EH (cell line): ENCODE data around the gene TNPO3.
A peak's percentile ranks its signal among the peaks of the same experiment; 100 is the strongest.

Experiments used
- DNase-seq: peaks from one replicate; pipeline ENCODE4 v3.0.0-alpha.2; 2015; ENCODE audit warnings: low read depth

Gene TNPO3

DNA sequence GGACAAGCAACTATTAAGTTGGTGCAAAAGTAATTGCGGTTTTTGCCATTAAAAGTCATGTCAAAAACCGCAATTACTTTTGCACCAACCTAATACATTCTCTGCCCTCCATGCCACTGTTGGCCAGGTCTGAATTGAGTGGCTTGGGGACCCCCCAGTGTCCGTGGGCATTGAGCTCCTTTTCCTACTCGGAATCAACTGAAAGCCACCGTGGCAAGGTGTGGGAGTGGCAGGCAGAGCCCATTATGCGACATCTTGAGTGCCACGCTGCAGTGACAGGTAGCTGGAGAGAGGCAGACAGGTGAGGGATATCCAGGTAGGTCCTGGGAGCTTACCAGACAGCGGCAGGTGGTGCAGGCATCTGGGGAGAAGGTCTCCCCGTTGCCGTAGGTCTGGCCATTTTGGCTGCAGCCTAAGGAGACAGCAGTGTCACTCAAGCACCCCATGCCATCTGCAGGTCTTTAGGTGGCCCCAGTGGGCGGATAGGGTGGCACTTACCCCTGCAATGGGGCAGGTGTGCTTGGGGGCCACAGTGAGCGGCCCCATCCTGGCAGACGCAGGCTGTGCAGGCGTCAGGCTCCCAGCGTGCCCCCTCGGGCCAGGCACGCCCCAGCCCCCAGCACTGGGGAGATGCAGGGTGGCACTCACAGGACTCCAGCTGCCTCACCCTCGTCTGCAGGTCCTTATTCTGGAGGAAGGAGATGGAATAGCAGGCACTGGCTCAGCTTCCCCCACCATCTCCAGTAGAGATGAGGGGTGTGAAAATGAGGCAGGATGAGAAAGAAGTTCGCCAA lies 147.9 kb downstream of the TNPO3 start:
- no peak for DNase-seq

DNA sequence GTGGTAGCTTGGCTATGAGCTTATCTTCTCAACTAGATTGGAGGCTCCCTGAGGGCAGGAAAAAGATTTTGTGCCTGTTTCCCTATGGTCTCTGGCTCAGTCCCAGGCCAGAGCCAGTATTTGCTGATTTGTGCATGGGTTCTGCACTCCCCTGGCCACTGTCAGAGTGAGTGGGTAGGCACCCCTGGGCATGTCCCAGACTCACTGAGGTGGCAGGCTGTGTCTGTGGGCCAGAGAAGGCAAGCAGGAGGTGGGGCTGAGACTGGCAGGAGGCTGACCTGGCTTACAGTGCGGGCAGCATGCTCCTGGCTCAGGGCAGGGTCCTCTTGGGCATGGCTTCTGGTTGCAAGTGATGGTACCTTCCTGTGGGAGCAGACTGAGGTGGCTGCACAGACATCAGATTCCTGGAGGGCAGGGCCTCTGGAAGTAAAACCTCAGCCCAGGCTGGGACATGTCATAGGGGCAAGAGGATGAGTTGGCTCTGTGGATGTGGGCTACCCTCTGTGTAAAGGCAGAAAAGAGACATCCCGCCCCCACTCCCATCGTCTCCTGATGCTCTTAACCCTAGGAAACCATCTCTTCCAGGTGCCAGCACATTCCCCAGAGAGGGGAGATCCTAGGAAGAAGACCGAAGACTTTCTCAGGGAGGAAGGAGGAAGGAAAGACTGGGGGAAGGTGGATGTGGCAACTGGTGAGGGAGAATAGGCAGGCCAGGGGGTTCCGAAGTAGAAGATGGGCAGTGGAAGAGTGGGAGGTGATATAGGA lies 148.7 kb downstream of the TNPO3 start:
- DNase-seq = no peak

DNA sequence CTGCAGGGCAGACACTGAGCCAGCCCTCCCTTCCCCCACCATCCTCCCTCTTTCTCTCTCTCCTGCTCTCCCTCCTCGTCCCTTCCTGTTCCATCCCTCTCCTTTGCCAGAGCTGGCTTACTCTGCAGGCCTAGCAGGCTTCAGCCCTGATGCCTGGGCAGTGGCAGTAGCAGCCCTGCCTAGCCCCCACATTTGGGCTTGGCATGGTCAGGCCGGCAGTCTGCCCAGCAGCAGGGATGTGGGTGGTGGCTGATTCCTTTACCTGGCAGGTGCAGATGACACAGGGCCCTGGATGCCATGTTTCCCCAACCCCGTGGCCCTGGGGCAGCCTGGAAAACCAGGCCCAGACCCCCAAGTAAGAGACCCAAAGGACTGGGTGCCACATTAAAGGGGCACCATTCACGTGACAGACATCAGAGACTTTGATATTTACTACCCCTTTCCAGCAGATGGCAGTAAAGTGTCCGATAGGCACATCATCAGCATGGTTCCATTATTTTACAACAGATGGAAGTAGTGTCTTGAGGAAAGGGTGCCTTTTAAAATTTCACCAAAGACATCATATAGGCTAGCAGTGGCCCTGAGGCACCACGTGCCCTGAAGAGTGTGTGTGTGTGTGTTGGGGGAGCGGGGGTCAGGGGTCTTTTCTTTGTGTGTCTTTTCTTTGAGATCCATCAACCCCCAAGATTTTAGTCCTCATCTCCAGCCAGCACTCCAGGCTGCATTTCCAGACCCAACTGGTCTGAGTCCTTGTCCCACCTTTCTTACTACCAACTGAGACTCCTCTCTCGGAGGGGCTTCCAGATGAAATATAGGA lies 150.3 kb downstream of the TNPO3 start:
- peak; percentile 62 for DNase-seq
